Endodermal cell (in vitro differentiated cells): ENCODE measurements around the gene AMOTL2. TPM values are rescaled to one million over a fixed set of nuclear protein-coding genes. Genes with fewer than 3 reads are reported as not detected.

Experiments used
- DNase-seq: peaks from one replicate; pipeline ENCODE4 v3.0.0-alpha.2; 2017
- H3K27ac ChIP-seq: 2 replicates; pipeline ENCODE4 v1.5.1; 2013; ENCODE audit warnings: mild to moderate bottlenecking, low read depth, low read length, moderate library complexity
- H3K27me3 ChIP-seq: 2 replicates; pipeline ENCODE4 v1.6.1; 2013; ENCODE audit warnings: mild to moderate bottlenecking, low read length, moderate library complexity; ENCODE audit not compliant: insufficient read depth, control insufficient read depth, poor library complexity, severe bottlenecking
- H3K36me3 ChIP-seq: 2 replicates; pipeline ENCODE4 v1.7.0; 2013; ENCODE audit warnings: mild to moderate bottlenecking, low read length, moderate library complexity; ENCODE audit not compliant: control insufficient read depth, insufficient read depth
- H3K4me1 ChIP-seq: one replicate; pipeline ENCODE4 v1.7.0; 2013; ENCODE audit warnings: low read length; ENCODE audit not compliant: control insufficient read depth, insufficient read depth
- H3K4me3 ChIP-seq: 2 replicates; pipeline ENCODE4 v1.5.1; 2013; ENCODE audit warnings: mild to moderate bottlenecking, low read length, moderate library complexity
- H3K9ac ChIP-seq: 2 replicates; pipeline ENCODE4 v1.6.1; 2013; ENCODE audit warnings: mild to moderate bottlenecking, low read length, moderate library complexity; ENCODE audit not compliant: poor library complexity, severe bottlenecking; ENCODE audit errors: extremely low read depth
- H3K9me3 ChIP-seq: 2 replicates; pipeline ENCODE4 v1.6.1; 2013; ENCODE audit warnings: mild to moderate bottlenecking, low read length, moderate library complexity; ENCODE audit not compliant: control insufficient read depth
- H3K27ac Mint-ChIP-seq: 2 replicates; pipeline ENCODE4 v1.8.0; 2020; ENCODE audit warnings: mixed read lengths
- H3K27me3 Mint-ChIP-seq: 2 replicates; pipeline ENCODE4 v1.8.0; 2021; ENCODE audit warnings: mild to moderate bottlenecking, mixed read lengths; ENCODE audit not compliant: insufficient read depth
- H3K36me3 Mint-ChIP-seq: 2 replicates; pipeline ENCODE4 v1.8.0; 2020; ENCODE audit warnings: low read depth, mixed read lengths
- H3K4me1 Mint-ChIP-seq: 2 replicates; pipeline ENCODE4 v1.8.0; 2020; ENCODE audit warnings: mixed read lengths
- H3K4me3 Mint-ChIP-seq: 2 replicates; pipeline ENCODE4 v1.8.0; 2020; ENCODE audit warnings: mild to moderate bottlenecking, moderate library complexity, mixed read lengths
- H3K9me3 Mint-ChIP-seq: 2 replicates; pipeline ENCODE4 v1.8.0; 2020; ENCODE audit warnings: mild to moderate bottlenecking, mixed read lengths
- WGBS, 2 experiments: methylation state at CpG; one replicate each; pipeline versions ENCODE4 v1.1.5 to v1.1.7; 2013; ENCODE audit warnings: missing lambda C conversion rate in 2 of 2, mixed read lengths in 1 of 2; ENCODE audit not compliant: insufficient coverage in 1 of 2, insufficient read length in 1 of 2; 5-methylcytosine and 5-hydroxymethylcytosine counted together
- total RNA-seq, 2 donors: library from RNA; stranded (reverse); fragmentation: NEBNext Ultra II Directional in 1 of 2; extraction: Animal tissue kit (Norgen Biotek cat#: 25700) in 1 of 2; gene quantifications; 2 replicates in 1 of 2; 3 replicates in 1 of 2; pipeline ENCODE4 v1.2.1, GENCODE V29; 2021
- TF ChIP-seq, protein P1 (sequence below): fragments of 200-600 bp; sonication (generic); conservative IDR thresholded peaks from 2 replicates; pipeline ENCODE4 v1.5.0; 2021; ENCODE audit warnings: antibody characterized with exemption, mild to moderate bottlenecking

AMOTL2 gene
- total RNA-seq, 2 donors from 2014 or later: 109 to 153 TPM

DNA sequence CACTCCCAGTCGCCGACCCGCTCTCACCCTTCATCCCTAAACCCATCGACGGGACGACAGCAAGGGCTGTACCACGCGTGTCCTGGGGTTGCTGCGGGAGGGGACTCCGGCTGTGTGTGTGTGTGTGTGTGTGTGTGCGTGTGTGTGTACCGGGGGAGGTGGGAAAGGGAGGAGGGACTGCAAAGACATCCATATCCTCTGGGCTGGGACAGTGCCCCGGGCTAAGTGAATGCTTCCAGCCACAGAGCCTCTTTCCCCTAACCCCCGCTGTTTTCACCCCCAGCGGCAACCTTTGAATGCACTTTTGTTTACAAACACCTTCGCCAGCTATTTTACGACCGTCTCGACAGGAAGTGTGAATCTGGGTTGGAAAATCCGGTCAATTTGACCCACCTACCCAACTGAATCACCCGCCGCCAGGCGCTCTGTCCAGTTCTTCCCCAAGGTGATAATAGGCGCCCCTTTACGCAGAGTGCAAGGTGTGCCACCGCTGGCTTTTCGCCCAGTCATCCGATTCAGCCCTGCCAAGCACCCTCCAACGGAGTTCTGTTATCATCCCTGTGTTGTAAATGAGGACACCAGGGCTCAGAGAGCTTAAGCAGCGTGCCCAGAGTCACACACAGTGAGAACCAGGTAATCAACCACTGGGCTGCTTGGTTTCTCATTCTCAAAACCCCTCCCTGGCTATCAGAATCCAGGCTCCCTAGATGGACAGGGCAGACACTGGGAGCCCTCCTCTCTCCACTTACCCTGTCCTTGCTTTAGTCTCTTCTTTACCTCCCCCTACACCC is 739 bp upstream of the AMOTL2 start:
- peak; percentile 96 for DNase-seq
- peaks cover 27% of the 10 kb centered on the region for H3K27me3 Mint-ChIP-seq
- TF ChIP-seq, protein P1, sequence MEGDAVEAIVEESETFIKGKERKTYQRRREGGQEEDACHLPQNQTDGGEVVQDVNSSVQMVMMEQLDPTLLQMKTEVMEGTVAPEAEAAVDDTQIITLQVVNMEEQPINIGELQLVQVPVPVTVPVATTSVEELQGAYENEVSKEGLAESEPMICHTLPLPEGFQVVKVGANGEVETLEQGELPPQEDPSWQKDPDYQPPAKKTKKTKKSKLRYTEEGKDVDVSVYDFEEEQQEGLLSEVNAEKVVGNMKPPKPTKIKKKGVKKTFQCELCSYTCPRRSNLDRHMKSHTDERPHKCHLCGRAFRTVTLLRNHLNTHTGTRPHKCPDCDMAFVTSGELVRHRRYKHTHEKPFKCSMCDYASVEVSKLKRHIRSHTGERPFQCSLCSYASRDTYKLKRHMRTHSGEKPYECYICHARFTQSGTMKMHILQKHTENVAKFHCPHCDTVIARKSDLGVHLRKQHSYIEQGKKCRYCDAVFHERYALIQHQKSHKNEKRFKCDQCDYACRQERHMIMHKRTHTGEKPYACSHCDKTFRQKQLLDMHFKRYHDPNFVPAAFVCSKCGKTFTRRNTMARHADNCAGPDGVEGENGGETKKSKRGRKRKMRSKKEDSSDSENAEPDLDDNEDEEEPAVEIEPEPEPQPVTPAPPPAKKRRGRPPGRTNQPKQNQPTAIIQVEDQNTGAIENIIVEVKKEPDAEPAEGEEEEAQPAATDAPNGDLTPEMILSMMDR: peak; percentile 10

DNA sequence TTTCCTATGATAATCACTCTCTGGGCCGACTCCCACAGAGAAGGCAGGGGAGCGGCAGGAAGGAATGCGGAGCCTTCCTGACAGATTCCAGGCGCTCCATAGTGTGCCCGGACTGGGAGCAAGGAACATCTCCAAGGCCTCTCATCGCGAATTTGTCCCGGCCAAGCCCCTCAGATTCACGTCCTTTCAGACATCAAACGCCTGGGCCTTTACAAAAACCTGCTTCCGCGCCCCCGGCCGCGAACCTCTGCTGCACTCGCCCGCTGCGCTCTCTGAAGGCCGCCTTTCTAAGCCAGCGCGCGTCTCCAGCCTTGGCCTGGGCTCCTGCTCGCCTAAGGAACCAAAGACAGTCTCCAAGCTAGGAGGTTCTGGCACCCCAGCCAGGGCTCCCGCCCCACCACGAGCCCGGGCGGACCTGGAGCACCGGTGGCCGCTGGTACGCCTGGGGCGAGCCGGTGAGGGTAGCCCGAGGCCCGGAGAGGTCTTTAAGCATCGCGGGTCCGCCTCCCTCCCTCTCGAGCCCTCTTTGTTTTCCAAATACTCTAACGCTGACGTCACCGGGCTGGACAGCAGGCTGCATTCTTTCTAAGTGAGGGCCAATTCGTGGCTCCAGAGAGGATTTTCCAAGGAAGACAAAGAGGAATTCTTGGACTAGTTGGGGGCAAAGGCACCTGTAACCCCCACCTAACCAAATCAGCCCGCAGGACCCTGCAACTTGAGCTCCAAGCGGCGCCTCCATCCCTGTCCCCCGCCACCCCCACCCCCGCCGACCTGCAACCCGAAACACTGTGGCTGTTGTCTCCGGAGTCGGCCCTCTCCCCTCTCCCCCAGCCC is 759 bp downstream of the AMOTL2 start:
- peak overlapping the region; percentile 100 for H3K9ac ChIP-seq
- peaks cover 34% of the 10 kb centered on the region for H3K4me1 ChIP-seq
- H3K4me3 ChIP-seq: peak overlapping the region; percentile 88
- peaks cover 63% of the 10 kb centered on the region for H3K4me1 Mint-ChIP-seq
- TF ChIP-seq, protein P1: no peak
- H3K9me3 Mint-ChIP-seq: no peaks in the 10 kb centered on the region
- peaks cover 38% of the 10 kb centered on the region for H3K36me3 Mint-ChIP-seq
- 0% methylated on average over 25 to 51 of the region's 51 CpGs for WGBS, 2 experiments
- H3K27me3 Mint-ChIP-seq: peaks cover 25% of the 10 kb centered on the region
- H3K27ac ChIP-seq: peak overlapping the region; percentile 100
- no peaks in the 10 kb centered on the region for H3K9me3 ChIP-seq
- H3K36me3 ChIP-seq: peaks cover 32% of the 10 kb centered on the region
- H3K27me3 ChIP-seq: no peaks in the 10 kb centered on the region
- H3K4me3 Mint-ChIP-seq: peak overlapping the region; percentile 93
- peak; percentile 90 for DNase-seq
- H3K27ac Mint-ChIP-seq: peak overlapping the region; percentile 96

More for the DNA sequence above, 739 bp upstream of the AMOTL2 start:
- Mint-ChIP-seq H3K27ac (peak overlapping the region; percentile 96), H3K9me3 (no peaks in the 10 kb centered on the region), H3K36me3 (peaks cover 24% of the 10 kb centered on the region), H3K4me3 (peak overlapping the region; percentile 93), H3K4me1 (peaks cover 54% of the 10 kb centered on the region)
- H3K4me1 ChIP-seq: peaks cover 19% of the 10 kb centered on the region
- WGBS, 2 experiments: 1 to 2% methylated on average over 12 to 30 of the region's 30 CpGs
- H3K27ac ChIP-seq: peak overlapping the region; percentile 100
- H3K4me3 ChIP-seq: peak overlapping the region; percentile 88
- peaks cover 18% of the 10 kb centered on the region for H3K36me3 ChIP-seq
- peak overlapping the region; percentile 100 for H3K9ac ChIP-seq
- H3K27me3 ChIP-seq: no peaks in the 10 kb centered on the region
- no peaks in the 10 kb centered on the region for H3K9me3 ChIP-seq

DNA sequence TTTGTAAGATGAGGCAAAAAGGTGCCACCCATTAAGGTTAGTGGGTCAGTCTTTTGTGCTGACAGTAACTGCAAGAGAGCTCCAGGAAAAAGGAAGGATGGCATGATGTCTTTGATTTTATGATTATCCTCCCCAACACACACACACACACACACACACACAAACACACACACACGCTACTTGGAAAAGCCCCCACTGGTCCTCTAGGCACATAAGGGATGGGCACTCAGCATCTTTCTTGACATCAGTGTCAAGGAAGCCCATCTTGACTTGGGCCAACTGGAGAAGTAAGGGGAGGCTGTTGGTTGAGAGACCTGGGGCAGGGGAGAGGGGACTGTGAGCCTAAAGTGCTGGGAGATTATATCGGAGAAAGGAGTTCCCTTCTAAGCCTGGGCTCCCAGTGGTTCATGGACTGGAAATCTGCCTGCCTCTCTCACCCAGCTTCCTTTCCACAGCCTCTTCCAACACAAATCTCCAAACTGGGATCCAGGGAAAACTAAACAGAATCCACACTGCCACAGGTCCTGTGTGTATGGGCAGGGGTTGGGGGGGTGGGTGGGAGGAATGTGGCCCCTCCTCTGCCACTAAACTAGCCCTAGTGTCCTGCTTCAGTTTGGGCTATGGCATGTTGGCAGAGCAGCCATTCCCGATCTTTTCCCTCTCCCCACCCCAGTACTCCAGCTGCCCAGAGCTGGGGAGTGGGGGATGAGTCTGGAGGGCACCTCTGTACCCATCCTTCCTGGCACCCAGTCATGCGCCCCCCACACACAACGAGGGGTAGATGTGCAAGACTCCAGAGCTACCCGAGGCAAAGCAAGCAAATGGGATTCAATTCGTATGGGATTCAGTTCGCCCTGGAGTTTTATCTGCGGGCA is 1.6 kb downstream of the AMOTL2 start:
- peaks cover 18% of the 10 kb centered on the region for H3K27me3 Mint-ChIP-seq
- Histone ChIP-seq H3K9me3 (no peaks in the 10 kb centered on the region), H3K4me1 (peaks cover 41% of the 10 kb centered on the region), H3K36me3 (peaks cover 41% of the 10 kb centered on the region), H3K27ac (peak overlapping the region; percentile 100), H3K4me3 (peak overlapping the region; percentile 88), H3K9ac (peak overlapping the region; percentile 100), H3K27me3 (no peaks in the 10 kb centered on the region)
- peak overlapping the region; percentile 93 for H3K4me3 Mint-ChIP-seq
- TF ChIP-seq, protein P1: no peak
- peak; percentile 54 for DNase-seq
- peaks cover 46% of the 10 kb centered on the region for H3K36me3 Mint-ChIP-seq
- WGBS, 2 experiments: 0 to 14% methylated on average over 6 to 9 of the region's 9 CpGs
- H3K27ac Mint-ChIP-seq: peak overlapping the region; percentile 96
- H3K4me1 Mint-ChIP-seq: peaks cover 58% of the 10 kb centered on the region
- no peaks in the 10 kb centered on the region for H3K9me3 Mint-ChIP-seq
